GM19455 (cell line): ENCODE data around the gene RASGRP3.
"Not testable (repeated sequence)": the region's sequence is repeated elsewhere in the genome, so short reads cannot be mapped to it uniquely, and the experiment has no call there.

Source experiments
- ATAC-seq: cut with Tn5 transposase; IDR thresholded peaks from one replicate; pipeline ENCODE4 v1.9.1; 2021; ENCODE audit not compliant: unreplicated experiment

Gene RASGRP3

DNA sequence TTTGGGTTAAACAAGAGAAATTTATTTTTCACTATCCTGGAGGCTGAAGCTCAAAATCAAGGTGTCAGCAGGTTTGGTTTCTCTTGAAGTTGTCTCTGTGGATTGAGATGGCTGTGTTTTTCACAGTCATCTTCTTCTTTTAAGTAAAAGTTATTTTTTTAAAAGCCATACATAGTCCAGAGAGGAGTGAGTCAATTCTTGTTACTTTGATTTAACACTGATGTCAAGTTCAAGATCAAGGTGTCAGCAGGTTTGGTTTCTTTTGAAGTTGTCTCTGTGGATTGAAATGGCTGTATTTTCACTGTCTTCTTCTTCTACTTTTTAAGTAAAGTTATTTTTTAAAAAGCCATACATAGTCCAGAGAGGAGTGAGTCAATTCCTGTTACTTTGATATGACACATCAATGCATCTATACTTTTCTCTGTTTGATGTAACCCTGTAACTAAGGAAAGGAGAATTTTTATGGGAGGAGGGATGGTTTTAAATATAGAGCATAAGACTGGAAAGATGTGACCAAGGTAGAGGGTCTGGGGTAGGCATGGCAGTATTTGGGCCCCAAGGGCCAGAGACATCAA lies 22.5 kb upstream of the RASGRP3 start:
- ATAC-seq: no peak

DNA sequence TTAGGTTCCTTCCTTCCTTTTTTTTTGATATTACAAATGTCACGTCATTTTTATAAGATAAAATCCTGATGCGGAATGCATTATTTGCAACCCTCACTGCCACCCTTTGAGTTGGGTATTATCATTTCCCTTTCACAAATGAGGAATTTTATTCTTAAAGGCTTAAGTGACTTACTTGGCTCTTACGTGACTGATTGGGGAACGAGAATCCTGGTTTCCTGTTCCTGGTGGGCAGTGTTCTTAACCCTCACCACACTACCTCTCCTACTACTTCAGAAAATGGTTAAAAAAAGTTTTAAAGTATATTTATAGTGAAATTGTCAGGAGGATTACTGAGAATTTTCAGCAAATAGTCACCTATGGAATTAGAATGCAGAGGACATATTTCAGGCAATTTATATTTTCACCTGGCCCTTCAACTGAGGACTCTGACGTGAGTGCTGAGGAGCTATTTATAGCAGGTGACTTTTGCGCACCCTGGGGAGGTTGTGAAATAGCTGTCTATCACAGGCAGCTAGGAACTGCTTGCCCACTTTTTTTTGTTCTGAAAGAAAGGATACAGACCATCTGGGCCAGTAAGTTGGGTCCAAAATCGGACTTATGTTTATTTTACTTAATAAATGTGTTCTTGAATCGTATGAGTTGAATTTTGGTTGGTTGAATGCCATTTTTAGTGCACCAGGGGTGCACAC lies 18.7 kb upstream of the RASGRP3 start:
- no peak for ATAC-seq

DNA sequence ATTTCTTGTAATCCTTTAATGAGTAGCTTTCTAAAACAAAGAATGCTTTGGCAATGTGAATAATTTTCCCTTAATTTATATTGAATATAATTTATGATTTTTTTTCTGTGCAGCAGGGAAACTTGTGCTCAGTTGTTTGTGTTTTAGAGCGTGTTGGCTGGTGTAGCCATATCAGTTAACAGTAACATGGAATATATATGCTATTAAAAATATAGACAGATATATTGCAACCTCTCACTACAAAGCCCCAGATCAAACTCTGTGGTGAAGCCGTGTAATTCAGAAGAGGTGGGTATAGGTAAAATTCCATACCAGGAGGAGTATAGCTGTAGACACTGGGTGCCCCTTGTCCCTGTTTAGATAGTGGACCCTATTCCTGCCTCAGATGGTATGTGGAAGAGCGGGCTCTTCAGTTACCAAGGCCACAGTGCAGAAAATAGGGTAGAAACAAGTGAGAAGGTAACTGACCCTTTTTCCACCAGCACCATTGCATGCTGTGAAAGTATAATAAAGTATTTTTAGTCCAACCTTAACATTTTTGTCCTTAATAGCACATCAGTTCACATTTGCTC lies 18.1 kb upstream of the RASGRP3 start:
- ATAC-seq: no peak

DNA sequence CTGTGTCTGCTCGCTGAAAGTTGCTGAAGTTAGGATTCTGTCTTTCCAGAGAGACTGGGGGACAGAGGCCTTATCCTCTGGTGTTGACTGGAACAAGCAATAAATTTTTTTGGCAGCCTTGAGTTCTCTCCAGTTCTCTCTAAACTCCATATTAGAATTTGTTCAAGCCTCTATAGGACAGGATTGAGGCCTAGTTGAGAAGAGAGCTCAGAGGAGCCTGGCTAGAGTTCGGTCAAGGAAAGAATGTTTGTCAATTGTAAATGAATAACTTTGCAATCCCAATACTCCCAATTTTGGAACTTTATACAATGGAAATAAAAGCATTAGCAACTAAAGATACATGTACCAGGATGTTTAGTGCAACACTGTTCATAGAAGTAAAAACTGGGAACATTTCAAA lies 16.7 kb upstream of the RASGRP3 start:
- no peak for ATAC-seq

DNA sequence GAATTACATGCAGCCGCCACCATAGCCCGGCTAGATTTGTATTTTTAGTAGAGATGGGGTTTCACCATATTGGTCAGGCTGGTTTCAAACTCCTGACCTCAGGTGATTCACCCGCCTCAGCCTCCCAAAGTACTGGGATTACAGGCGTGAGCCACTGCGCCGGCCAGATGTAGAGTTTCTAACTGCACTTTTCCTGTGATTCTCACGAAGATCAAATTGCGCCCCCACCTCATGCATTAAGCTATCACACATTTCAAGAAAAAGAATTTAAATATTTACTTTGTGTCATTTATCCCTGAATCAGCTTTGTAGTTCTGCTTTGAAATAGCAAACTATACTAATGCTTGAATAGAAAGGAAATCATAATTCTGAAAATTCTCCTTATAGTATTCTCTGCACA lies 13.9 kb upstream of the RASGRP3 start:
- ATAC-seq: not testable (repeated sequence)

DNA sequence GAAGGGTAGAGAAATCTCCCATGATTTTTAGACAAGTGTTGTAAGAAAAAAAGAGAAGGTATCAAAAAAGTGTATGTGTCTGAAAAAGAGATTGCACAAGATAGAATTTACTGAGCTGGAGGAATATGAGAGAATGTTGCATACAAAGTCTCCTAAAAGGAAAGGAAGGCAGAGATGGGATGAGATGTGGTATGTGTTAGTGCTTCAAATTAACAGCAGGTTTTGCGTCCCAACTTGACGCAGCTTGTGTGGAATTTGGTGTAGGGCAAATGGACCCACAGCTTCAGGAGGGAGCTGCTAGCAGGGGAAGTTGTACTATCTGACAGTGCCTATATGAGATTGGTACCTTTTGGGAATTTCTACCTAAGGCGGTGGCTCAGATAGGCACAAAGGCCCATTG lies 9.0 kb upstream of the RASGRP3 start:
- ATAC-seq: no peak

DNA sequence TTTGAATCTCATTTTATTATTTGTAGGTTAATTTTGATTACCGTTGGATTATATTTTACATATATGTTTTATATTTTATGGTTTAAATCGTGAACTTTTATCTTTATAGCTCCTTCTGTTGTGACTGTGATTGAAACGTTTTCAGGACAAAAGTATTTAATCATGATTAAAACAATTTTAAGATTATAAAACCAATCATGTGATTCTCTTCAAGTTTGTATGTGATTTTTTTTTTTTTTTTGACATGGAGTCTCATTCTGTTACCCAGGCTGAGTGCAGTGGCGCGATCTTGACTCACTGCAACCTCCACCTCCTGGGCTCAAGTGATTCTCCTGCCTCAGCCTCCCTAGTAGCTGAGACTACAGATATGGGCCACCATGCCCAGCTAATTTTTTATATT lies 7.2 kb upstream of the RASGRP3 start:
- ATAC-seq: no peak

DNA sequence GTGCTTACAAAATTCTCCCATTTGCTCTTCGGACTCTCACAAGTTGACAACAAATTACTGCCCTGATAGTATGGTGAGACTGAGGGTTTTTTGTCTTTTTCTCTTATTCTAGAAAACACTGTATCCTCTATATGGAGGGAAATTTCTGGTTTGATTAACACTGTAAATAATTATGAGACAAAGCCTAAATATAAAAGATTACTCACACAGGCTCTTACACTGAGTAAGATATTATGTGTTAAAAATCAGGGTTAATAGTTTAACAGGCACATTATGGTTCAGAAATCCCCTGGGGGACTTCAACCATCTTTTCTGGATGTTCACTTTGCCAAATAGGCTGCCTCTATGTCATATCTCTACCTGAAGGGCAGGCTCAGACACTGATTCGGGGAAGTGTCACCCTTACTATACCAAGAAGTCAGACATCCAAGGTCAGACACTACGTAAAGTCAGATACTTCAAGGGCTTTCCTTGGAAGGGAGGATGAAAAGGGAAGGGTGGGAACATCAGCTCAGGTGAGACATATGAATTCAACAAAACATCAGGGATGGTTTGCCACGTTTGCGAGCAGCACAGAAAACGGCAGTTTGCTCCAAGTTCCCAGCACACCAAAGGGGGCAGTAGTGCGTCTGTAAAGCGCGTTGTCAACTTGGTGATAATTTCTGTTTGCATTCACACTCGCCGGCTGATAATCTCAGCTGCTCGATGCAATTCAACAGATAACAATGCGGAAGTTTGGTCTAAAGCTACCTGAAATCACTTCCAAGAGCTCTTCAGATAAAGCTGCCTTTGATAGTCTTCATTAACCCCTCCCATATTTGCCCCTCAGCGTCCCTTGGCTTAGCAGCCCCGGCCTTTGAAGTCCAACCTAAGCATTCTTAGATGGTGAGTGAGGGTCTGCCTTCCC lies 972 bp upstream of the RASGRP3 start:
- ATAC-seq: peak; percentile 48

DNA sequence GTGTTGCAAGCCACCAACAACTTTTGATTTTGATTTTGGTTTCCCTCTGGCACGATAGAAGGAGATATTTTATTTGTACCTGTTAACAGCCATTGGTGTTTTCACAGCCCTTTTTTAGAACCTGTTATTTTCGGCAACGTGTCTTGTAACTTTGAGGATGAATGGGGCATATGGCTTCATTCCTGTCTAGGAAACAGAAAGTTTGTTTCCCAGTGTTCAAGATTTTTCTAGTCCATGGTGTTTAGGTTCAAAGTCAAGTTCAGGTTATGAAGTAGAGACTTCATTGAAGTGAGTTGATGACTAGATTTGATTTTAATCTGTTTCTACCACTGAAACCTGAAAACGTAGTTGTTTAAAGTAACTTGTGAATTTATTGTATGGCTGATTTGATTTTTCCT lies 343 bp downstream of the RASGRP3 start:
- ATAC-seq: no peak

DNA sequence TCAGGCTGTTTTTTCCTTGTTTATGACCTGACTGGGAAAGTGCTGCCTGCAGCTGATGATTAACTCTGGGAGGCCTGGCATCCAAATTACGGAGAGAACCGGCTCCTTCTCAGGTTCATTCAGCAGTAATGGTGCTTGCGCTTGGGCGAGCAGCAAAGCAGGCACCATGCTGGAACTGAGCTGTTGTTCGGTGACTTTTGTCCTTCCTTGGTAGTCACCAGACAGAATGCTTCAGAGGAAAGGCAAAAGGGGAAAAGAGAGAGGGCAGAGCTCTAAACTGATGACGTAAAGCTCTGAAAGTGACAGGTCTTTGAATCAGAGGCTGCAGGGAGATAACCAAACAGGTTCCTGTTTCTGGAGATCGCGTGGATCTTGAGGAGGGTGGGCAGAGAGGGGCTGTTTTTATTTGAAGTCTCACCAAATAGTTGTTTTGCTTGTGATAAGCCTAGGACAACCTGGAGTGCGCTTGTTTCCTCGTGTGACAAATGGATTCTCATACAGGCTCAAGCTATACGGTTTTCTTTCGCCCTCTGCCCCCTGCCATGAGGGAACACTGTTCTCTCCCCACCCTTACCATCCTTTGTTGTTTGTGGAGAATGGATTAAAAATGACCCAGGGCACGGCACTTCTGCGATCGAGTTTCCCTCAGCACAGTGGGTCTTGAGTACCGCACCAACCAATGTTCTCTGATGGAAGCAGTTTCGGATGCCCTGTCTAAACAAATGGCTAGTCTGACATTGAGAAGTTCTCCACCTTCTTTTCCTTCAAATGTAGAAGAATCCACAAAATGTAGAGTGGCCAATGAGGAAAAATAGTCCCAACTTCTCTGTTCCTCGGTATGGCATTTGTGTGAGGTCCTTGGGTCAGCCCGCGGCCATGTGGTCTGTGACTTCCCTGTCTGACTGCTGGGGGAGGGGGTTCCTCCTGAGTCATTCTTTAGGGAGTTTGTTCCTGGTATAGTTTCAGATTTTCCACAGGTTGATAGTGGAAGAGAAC lies 1.3 kb downstream of the RASGRP3 start:
- ATAC-seq: peak; percentile 25

DNA sequence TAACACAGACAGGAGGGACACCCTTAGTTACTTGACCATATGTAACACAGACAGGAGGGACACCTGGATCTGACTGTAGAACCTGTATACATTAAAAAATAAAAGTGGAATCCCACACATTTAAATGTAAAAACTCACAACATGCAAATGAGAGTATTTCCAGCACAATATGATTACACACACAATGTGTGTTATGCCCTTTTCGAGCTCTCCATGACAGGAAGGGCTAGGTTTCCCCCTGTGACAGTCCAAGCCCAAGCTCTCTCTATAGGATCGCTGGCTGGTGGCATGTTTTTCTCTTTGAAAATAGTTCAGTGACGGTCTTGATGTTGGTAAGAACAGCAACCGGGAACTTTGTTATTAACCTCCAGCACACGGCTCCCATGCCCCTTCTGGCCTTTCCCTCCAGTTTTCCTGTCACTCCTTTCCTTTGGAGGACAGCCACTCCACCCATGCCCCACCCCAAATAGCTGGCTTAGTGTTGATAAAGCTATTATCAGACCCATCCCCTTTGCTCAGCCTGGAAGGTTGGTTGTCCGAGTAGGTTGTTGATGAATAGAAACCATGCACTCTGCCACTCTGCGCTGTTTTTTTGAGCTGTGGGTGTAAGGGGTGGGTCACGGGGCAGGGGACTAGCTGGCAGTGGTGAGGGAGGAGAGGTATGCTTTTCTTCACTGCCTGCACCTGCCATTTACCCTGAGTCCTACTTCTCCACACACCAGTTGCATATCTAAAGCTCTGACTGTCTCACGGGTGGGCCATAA lies 2.7 kb downstream of the RASGRP3 start:
- no peak for ATAC-seq

DNA sequence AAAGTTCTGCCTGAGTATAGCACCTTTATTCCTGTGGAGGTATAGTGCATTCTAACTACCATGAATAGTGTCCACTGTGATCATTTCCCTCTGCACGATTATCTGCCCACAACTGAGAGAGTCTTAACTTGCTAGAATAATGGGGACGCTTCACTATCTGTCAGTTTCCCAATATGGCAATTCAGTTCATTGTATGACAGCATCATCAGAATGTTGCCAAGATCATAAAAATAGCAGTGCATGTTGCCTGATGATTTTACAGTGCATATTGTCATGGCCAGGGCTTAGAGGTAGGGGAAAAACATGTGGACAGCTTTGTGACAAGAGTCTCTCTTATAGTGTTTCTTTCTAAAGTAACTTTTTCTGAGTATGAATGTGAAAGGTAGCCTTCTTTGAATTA lies 6.1 kb downstream of the RASGRP3 start:
- no peak for ATAC-seq

DNA sequence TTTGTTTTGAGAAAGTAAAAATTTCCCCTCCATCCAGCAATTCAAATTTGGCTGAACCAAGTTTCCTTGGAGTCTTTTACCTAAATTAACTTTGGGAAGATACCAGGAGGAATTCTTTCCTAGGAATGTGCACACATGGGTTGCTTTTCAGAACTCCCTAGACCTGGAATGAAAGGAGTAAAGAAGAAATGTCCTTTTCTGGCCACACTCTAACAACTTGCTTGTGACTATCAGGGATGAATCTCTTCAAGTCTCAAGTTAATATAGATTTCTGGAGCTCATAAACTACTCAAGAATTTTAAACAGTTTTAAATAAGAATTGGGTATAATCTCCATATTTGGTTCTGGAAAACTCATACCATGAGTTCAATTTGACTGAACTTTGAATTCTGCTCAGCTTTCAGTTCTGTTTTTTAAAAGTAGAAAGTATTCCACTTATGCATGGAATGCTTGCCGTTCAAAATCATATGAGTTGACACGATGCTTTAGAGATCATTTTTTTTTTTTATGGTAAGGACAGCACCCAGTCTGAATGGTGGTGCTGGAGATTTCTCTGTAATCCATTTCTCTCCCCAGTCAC lies 7.7 kb downstream of the RASGRP3 start:
- no peak for ATAC-seq

DNA sequence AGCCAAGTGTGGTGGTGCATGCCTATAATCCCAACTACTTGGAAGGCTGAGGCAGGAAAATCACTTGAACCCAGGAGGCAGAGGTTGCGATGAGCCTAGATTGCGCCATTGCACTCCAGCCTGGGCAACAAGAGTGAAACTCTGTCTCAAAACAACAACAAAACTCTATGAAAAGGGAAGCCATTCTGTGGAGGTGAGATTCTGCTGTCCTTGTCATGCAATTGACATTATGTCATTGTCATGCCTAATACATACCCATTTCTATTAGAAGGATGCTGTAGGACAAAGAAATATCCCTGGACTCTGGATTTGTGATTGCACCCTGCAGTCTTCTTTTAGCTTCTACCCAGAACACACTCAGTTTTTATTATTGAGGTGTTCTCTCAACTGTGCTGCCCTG lies 8.6 kb downstream of the RASGRP3 start:
- ATAC-seq: no peak

DNA sequence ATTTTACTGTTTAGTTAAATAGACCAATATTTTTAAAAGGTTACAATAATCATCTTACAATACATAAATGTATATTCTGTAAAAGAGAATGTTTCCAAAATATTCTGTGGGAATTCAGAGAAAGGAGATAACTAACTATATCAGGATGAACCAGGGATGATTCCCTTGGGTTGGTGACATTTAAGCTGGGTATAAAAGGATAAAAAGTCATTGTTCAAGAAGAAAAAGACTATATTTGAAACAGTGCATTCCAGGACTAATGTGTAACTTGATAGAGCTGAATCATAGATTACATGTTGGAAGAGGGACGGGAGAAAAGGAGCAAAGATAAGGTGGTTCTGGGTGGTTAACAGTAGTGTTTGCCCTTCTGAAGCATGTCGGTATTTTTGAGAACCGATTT lies 10.1 kb downstream of the RASGRP3 start:
- no peak for ATAC-seq

DNA sequence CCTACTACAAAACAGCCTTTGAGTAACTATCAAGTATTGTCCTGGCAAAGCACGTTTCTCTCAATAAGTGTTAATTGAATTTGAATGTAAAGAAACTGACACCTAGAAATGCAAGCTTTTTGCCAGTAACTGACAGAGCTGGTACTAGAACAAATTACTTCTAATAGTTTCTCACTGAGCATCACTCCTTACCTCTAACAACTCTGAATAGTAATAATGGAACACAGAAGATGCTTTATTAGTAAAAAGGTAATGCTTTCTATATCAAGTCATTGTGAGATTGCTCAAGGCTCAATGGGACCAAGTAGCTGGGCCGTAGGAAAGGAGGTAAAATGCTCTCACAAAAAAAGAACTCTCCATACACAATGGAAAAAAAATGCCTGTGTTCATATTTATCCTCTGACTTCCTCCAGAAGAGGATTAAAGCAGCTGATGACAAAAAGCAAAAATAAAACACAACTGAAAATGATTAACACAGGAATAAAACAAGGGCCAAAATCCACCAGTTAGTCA lies 11.8 kb downstream of the RASGRP3 start:
- peak; percentile 52 for ATAC-seq

DNA sequence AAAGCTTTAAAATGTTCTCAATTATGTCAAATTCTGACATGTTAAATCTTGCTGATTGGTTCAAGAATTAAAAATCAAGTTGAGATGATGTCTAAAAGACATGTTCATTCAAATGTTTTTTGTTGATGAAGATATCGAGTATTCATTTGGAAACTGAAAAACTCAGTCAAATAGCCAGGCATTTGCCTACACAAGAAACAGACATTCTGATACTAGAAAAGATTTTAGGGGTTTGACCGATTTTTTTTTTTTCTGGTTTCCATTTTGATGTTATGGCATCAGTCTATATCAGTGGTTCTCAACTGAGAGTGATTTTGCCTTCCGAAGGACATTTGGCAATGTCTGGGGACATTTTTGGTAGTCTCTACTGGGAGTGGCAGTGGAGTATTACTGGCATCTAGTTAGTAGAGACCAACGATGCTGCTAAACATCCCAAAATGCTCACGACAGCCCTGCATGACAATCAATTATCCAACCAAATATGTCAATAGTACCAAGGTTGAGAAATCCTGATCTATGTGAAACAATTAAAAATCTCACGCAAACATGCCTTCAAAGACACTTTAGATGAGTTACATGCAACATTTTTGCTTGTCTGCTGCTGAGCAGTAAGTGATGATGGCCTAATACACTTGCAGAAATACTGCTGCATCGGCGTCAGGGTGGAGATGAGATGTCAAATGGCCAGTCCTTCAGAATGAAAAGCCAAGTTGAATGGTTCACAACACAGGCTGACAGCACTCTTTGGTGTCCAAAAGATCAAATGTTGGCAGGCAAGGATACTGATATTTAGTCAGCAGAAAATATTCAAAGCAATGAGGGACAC lies 12.5 kb downstream of the RASGRP3 start:
- ATAC-seq: peak; percentile 55

DNA sequence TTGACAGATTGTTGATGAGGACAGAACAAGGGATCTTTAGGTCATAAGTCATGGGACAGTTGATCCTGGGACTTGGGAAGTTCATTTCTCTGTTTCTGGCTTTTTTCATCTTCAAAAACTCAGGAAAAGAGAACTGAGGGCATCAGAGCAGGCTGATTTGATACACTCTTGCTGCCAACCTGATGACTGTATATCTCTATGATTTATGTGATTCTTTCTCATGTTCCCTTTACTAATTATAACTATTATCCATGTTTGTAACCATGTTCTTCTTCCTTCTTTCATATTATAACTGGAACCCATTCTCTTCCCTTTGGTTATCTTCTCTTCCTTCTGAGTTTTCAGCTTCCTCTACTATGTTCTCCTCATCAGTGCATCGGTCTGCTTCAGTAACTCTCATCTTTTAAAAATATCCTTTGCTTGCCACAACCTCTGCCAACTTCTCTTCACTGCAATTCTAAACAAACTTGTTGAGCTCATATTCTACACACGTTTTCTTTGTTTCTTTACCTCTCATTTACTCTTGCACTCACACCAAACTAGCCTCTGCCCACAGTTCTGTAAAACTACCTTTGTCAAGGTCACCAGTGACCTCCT lies 13.5 kb downstream of the RASGRP3 start:
- ATAC-seq: no peak
